ENCODE results near the gene CFAP74. TPM values are rescaled to one million over a fixed set of nuclear protein-coding genes. Genes with fewer than 3 reads are reported as not detected.
A peak's percentile ranks its signal among the peaks of the same experiment; 100 is the strongest.

Gene CFAP74
- total RNA-seq, 1 donor from 2014 or later: 6.6 TPM

DNA sequence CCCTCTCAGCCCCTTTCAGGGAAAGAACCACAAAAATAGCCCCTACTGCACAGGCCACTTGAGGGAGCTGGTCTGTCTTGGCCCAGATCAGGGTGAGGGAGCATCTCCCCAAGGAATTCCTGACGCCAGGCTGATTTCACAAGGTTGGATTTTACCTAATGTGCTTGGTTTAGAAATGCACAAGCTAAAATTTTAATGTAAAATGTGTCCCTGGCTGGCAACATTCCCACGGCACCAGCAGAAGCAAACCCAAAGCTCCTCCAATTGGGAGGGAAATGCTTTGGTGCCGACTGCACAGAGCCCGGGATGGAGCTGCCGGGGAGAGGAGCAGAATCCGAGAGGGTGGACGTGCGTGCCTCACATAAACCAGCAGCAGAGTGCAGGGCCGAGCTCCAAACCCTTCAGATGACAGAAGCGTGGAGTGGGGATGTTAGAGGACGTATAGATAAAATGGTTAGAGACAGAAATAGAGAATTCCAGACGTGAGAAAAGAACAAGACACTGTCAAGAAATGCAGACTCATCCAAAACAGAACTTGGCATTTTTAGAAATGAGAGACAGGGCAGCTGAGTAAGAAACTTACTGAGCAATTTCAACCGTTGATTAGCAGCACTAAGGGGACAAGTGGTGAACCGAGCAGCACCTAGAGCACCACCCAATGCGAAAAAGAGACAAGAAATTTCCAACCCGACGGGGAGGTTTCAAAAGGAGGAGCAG lies 42.9 kb downstream of the CFAP74 start:
- Histone ChIP-seq H3K4me1 (peaks cover 12% of the 10 kb centered on the region), H3K27me3 (ENCODE audit: low read depth) (peaks cover 54% of the 10 kb centered on the region), H3K36me3 (no peaks in the 10 kb centered on the region), H3K4me3 (no peak overlapping the region), H3K9me3 (no peaks in the 10 kb centered on the region), H3K27ac (no peak overlapping the region)
- no peak for ATAC-seq
- no peak for DNase-seq
- TF ChIP-seq, protein P1, sequence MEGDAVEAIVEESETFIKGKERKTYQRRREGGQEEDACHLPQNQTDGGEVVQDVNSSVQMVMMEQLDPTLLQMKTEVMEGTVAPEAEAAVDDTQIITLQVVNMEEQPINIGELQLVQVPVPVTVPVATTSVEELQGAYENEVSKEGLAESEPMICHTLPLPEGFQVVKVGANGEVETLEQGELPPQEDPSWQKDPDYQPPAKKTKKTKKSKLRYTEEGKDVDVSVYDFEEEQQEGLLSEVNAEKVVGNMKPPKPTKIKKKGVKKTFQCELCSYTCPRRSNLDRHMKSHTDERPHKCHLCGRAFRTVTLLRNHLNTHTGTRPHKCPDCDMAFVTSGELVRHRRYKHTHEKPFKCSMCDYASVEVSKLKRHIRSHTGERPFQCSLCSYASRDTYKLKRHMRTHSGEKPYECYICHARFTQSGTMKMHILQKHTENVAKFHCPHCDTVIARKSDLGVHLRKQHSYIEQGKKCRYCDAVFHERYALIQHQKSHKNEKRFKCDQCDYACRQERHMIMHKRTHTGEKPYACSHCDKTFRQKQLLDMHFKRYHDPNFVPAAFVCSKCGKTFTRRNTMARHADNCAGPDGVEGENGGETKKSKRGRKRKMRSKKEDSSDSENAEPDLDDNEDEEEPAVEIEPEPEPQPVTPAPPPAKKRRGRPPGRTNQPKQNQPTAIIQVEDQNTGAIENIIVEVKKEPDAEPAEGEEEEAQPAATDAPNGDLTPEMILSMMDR (IDR thresholded peaks at IDR 0.05): no peak
- intact Hi-C loops (cut with DNase I): no loop called here

DNA sequence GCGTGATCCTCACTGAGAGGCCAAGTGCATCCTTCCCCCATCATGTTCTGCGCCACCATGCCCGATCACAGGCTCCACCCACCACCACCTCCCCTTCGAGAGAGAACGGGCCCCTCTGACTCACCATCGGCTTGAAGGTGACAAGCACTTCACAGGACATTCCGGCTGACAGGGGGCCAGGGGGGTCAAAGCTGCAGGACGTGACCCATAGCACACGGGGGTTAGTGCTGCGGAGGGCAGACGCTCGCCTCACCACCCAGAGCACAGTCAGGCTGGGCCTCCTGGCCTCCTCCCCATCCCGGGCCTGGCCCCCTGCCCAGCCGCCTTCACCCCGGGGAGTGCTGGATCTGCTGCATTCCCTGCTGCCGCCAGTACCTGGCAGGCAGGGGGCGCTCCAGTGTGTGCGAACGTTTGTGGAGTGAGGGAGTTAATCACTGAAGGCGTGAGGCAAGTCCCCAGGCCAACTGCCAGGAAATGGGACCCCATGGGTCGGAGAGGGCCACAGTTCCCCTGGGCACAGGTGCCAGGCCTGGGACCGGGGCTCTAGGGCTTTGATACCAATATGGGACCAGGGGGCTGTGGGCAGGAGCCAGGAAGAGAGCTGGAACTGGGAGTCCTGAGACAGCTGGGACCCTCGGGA lies 43.6 kb downstream of the CFAP74 start:
- Histone ChIP-seq H3K27me3 (ENCODE audit: low read depth) (peaks cover 50% of the 10 kb centered on the region), H3K27ac (no peak overlapping the region), H3K4me3 (no peak overlapping the region), H3K9me3 (no peaks in the 10 kb centered on the region), H3K4me1 (peaks cover 12% of the 10 kb centered on the region), H3K36me3 (no peaks in the 10 kb centered on the region)
- peak; percentile 90 for DNase-seq
- TF ChIP-seq, protein P1 (IDR thresholded peaks at IDR 0.05): peak; percentile 87
- intact Hi-C loops (cut with DNase I): no loop called here
- peak; percentile 85 to 90 for ATAC-seq

DNA sequence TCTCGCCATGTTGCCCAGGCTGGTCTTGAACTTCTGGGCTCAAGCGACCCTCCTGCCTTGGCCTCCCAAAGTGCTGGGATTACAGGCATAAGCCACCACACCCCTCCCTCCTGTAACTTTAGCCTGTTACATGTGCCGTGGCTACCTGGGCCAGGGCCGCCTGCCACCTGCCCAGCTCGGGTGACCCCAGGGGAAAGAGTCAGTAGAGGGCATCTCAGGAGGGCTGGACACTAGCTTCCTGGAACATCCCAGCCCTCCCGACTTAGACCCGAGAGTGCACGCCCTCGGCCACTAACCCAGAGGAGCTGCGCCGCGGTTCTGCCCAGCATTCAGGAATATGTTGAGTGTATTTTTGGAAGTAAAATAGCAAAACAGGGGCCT lies 44.1 kb downstream of the CFAP74 start:
- no peak for ATAC-seq
- DNase-seq: no peak
- Histone ChIP-seq H3K36me3 (no peaks in the 10 kb centered on the region), H3K27me3 (ENCODE audit: low read depth) (peaks cover 45% of the 10 kb centered on the region), H3K4me3 (no peak overlapping the region), H3K27ac (no peak overlapping the region), H3K4me1 (peaks cover 12% of the 10 kb centered on the region), H3K9me3 (no peaks in the 10 kb centered on the region)
- intact Hi-C loops (cut with DNase I): no loop called here
- TF ChIP-seq, protein P1 (IDR thresholded peaks at IDR 0.05): no peak

DNA sequence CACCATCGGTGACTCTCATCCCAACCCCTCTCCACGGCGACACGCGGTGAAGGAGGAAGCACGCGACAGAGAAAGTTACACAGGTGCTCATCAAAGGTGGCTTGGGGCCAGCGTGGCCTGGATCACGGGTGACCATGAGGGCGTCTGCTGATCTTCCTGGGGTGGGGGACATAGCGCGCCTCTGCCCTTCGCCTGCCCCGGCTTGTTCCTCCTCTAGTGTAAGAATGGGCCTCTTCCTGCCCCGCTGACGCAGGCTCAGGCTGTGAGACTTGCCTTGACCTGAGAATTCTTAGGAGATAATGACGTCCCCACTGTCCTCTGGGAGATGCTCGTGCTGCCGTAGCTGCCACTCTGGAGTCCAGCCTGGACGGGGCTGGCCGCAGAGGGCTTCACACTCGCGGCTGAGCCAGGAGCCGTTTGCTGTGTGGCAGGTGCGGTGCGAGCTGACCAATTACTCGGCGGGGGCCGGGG lies 45.5 kb downstream of the CFAP74 start:
- TF ChIP-seq, protein P1 (IDR thresholded peaks at IDR 0.05): no peak
- no peak for DNase-seq
- Histone ChIP-seq H3K4me1 (peaks cover 12% of the 10 kb centered on the region), H3K9me3 (no peaks in the 10 kb centered on the region), H3K4me3 (no peak overlapping the region), H3K27me3 (ENCODE audit: low read depth) (peaks cover 34% of the 10 kb centered on the region), H3K36me3 (no peaks in the 10 kb centered on the region), H3K27ac (no peak overlapping the region)
- intact Hi-C loops (cut with DNase I): no loop called here
- ATAC-seq: no peak

DNA sequence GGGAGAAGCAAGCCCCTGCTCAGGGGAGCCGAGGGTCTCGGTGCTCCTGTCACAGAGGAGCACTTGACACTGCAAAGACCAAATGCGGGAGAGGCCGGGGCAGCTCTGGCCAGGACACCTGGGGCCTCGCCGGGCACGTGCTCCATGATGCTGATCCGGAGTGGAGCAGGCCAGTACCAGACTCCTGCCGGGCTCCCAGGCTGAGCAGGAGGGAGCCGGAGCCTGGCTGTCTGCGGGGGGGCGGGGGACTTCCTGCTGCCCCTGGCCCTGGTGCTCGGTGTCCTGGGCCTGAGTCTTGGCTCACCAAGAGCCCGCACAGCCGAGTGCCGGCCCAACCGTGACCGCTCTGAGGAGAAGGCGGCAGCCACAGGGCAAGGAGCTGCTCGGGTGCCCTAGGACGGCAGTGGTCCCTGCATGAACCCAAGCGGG lies 46.0 kb downstream of the CFAP74 start:
- no peak overlapping the region for H3K27ac ChIP-seq
- peaks cover 29% of the 10 kb centered on the region for H3K27me3 ChIP-seq (ENCODE audit: low read depth)
- no peaks in the 10 kb centered on the region for H3K9me3 ChIP-seq
- intact Hi-C loops (cut with DNase I): no loop called here
- H3K36me3 ChIP-seq: no peaks in the 10 kb centered on the region
- DNase-seq: no peak
- ATAC-seq: no peak
- no peak overlapping the region for H3K4me3 ChIP-seq
- H3K4me1 ChIP-seq: peaks cover 12% of the 10 kb centered on the region
- TF ChIP-seq, protein P1 (IDR thresholded peaks at IDR 0.05): no peak
